ENCODE measurements around the gene RNF7.
"Not testable (repeated sequence)": the region's sequence is repeated elsewhere in the genome, so short reads cannot be mapped to it uniquely, and the experiment has no call there.

RNF7 gene

DNA sequence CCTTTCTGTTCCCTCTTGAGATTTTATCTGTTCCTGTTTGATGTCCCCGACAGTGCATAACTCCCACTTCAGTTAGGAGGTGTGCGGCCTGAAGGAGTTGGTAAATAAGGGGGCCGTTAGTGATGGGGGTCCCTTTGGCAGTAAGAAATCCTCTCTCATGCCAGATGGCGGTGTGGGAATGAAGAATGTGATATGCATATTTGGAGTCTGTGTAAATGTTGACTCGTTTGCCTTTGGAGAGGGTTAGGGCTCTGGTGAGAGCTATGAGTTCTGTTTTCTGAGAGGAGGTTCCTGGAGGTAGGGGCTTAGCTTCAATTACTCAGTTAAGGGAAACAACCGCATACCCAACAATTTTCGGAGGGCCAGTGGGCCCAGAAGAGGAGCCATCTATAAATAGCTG is 38.8 kb upstream of the RNF7 start:
- Histone ChIP-seq H3K9me2 (ENCODE audit: low read depth, low read length) (no peaks in the 10 kb centered on the region), H3K36me3 (ENCODE audit: insufficient read depth, low read length) (no peaks in the 10 kb centered on the region), H3K4me1 (ENCODE audit: insufficient read depth, low read length, severe bottlenecking) (no peaks in the 10 kb centered on the region), H3K9me3 (ENCODE audit: low read length) (no peaks in the 10 kb centered on the region), H3F3A (ENCODE audit: insufficient read depth, low read length) (no peaks in the 10 kb centered on the region), H3K27ac (ENCODE audit: low read depth, low read length, poor library complexity, severe bottlenecking) (no peak overlapping the region), H4K20me1 (ENCODE audit: insufficient read depth, low read length) (no peaks in the 10 kb centered on the region), H3K4me3 (ENCODE audit: low read depth, low read length, poor library complexity, severe bottlenecking) (no peak overlapping the region), H3K4me2 (ENCODE audit: low read length) (no peak overlapping the region), H3K9ac (ENCODE audit: low read length) (no peak overlapping the region), H3K79me2 (ENCODE audit: insufficient read depth, low read length) (no peaks in the 10 kb centered on the region), H2AFZ (ENCODE audit: low read length) (no peak overlapping the region), H3K27me3 (ENCODE audit: insufficient read depth, low read length) (peaks cover 13% of the 10 kb centered on the region; the same call in 1 of the 2 replicates)
- TF ChIP-seq EZH2 (IDR thresholded peaks at IDR 0.05; ENCODE audit: borderline replicate concordance, low read length): no peak
- TF ChIP-seq, protein P1, sequence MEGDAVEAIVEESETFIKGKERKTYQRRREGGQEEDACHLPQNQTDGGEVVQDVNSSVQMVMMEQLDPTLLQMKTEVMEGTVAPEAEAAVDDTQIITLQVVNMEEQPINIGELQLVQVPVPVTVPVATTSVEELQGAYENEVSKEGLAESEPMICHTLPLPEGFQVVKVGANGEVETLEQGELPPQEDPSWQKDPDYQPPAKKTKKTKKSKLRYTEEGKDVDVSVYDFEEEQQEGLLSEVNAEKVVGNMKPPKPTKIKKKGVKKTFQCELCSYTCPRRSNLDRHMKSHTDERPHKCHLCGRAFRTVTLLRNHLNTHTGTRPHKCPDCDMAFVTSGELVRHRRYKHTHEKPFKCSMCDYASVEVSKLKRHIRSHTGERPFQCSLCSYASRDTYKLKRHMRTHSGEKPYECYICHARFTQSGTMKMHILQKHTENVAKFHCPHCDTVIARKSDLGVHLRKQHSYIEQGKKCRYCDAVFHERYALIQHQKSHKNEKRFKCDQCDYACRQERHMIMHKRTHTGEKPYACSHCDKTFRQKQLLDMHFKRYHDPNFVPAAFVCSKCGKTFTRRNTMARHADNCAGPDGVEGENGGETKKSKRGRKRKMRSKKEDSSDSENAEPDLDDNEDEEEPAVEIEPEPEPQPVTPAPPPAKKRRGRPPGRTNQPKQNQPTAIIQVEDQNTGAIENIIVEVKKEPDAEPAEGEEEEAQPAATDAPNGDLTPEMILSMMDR (IDR thresholded peaks at IDR 0.05; ENCODE audit: low read length): no peak

DNA sequence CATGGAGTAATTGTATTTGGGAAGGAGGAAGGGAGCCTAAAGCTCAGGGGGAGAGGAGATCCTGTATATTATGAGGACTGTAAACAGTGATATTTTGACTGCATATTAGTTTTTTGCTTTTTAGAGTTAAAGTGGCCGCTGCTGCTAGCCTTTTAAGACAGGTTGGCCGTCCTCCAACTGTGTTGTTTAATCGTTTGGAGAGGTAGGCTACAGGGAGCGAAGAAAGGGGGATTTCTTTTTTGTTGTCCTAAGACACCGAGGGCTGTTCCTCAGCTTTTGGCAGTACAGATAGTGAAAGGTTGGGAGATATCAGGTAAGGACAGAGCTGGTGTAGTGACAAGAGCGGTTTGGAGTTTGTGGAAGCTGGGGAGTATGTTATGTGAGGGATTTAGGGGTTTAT is 38.2 kb upstream of the RNF7 start:
- Histone ChIP-seq H3K9me2 (ENCODE audit: low read depth, low read length) (no peaks in the 10 kb centered on the region), H3K79me2 (ENCODE audit: insufficient read depth, low read length) (no peaks in the 10 kb centered on the region), H2AFZ (ENCODE audit: low read length) (no peak overlapping the region), H3K4me2 (ENCODE audit: low read length) (no peak overlapping the region), H3K9ac (ENCODE audit: low read length) (no peak overlapping the region), H3K4me1 (ENCODE audit: insufficient read depth, low read length, severe bottlenecking) (no peaks in the 10 kb centered on the region), H3K36me3 (ENCODE audit: insufficient read depth, low read length) (no peaks in the 10 kb centered on the region), H3K4me3 (ENCODE audit: low read depth, low read length, poor library complexity, severe bottlenecking) (no peak overlapping the region), H3K9me3 (ENCODE audit: low read length) (no peaks in the 10 kb centered on the region), H4K20me1 (ENCODE audit: insufficient read depth, low read length) (no peaks in the 10 kb centered on the region), H3K27me3 (ENCODE audit: insufficient read depth, low read length) (peaks cover 13% of the 10 kb centered on the region; the same call in 1 of the 2 replicates), H3F3A (ENCODE audit: insufficient read depth, low read length) (no peaks in the 10 kb centered on the region), H3K27ac (ENCODE audit: low read depth, low read length, poor library complexity, severe bottlenecking) (no peak overlapping the region)
- no peak for TF ChIP-seq EZH2 (IDR thresholded peaks at IDR 0.05; ENCODE audit: borderline replicate concordance, low read length)
- TF ChIP-seq, protein P1 (IDR thresholded peaks at IDR 0.05; ENCODE audit: low read length): no peak

DNA sequence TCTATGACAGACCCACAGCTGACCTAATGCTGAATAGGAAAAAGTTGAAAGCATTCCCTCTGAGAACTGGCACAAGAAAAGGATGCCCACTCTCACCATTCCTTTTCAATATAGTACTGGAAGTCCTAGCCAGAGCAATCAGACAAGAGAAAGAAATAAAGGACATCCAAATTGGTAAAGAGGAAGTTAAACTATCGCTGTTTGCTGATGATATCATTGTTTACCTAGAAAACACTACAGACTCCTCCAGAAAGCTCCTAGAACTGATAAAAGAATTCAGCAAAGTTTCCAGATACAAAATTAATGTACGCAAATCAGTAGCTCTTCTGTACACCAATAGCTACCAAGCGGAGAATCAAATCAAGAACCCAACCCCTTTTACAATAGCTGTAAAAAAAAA is 34.7 kb upstream of the RNF7 start:
- not testable (repeated sequence) for H2AFZ ChIP-seq (ENCODE audit: low read length); H3K79me2 ChIP-seq (ENCODE audit: insufficient read depth, low read length); H3K4me3 ChIP-seq (ENCODE audit: low read depth, low read length, poor library complexity, severe bottlenecking); H4K20me1 ChIP-seq (ENCODE audit: insufficient read depth, low read length); H3K4me1 ChIP-seq (ENCODE audit: insufficient read depth, low read length, severe bottlenecking); H3F3A ChIP-seq (ENCODE audit: insufficient read depth, low read length); H3K9me2 ChIP-seq (ENCODE audit: low read depth, low read length); H3K27ac ChIP-seq (ENCODE audit: low read depth, low read length, poor library complexity, severe bottlenecking); H3K36me3 ChIP-seq (ENCODE audit: insufficient read depth, low read length); H3K9me3 ChIP-seq (ENCODE audit: low read length); H3K9ac ChIP-seq (ENCODE audit: low read length); H3K4me2 ChIP-seq (ENCODE audit: low read length)
- H3K27me3 ChIP-seq (ENCODE audit: insufficient read depth, low read length): peaks cover 18% of the 10 kb centered on the region; the same call in 1 of the 2 replicates

DNA sequence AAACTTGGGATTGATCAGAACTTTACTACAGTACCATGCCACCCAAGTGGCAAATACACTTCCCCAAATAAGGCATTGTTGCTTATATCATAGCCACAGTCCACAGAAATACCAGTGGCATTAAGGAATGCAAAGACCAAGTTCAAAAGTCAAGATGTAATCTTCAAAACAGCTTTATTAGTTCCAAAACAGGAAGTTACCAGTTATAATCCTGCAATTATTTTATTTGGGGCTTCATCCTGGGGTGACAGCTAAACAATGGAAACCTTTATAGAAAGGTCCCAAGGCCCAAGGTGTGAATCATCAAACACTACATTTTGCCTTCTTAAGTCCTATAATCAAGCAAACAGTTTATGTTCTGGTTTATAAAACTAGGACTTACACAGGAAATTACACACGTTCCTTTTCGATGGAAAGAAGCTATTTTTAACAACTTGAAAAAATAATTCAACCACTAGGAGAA is 30.3 kb upstream of the RNF7 start:
- no peak overlapping the region for H2AFZ ChIP-seq (ENCODE audit: low read length)
- no peaks in the 10 kb centered on the region for H4K20me1 ChIP-seq (ENCODE audit: insufficient read depth, low read length)
- no peaks in the 10 kb centered on the region for H3F3A ChIP-seq (ENCODE audit: insufficient read depth, low read length)
- no peak overlapping the region for H3K4me3 ChIP-seq (ENCODE audit: low read depth, low read length, poor library complexity, severe bottlenecking)
- no peaks in the 10 kb centered on the region for H3K79me2 ChIP-seq (ENCODE audit: insufficient read depth, low read length)
- no peak overlapping the region for H3K9ac ChIP-seq (ENCODE audit: low read length)
- no peaks in the 10 kb centered on the region for H3K4me1 ChIP-seq (ENCODE audit: insufficient read depth, low read length, severe bottlenecking)
- TF ChIP-seq EZH2 (IDR thresholded peaks at IDR 0.05; ENCODE audit: borderline replicate concordance, low read length): no peak
- TF ChIP-seq, protein P1 (IDR thresholded peaks at IDR 0.05; ENCODE audit: low read length): no peak
- H3K27ac ChIP-seq (ENCODE audit: low read depth, low read length, poor library complexity, severe bottlenecking): no peak overlapping the region
- H3K36me3 ChIP-seq (ENCODE audit: insufficient read depth, low read length): no peaks in the 10 kb centered on the region
- H3K9me2 ChIP-seq (ENCODE audit: low read depth, low read length): no peaks in the 10 kb centered on the region
- H3K9me3 ChIP-seq (ENCODE audit: low read length): no peaks in the 10 kb centered on the region
- peaks cover 6% of the 10 kb centered on the region; the same call in 1 of the 2 replicates for H3K27me3 ChIP-seq (ENCODE audit: insufficient read depth, low read length)
- H3K4me2 ChIP-seq (ENCODE audit: low read length): no peak overlapping the region

Data from OCI-LY1 (cell line).